ENCODE data around the gene MCRIP1.

The MCRIP1 gene

DNA sequence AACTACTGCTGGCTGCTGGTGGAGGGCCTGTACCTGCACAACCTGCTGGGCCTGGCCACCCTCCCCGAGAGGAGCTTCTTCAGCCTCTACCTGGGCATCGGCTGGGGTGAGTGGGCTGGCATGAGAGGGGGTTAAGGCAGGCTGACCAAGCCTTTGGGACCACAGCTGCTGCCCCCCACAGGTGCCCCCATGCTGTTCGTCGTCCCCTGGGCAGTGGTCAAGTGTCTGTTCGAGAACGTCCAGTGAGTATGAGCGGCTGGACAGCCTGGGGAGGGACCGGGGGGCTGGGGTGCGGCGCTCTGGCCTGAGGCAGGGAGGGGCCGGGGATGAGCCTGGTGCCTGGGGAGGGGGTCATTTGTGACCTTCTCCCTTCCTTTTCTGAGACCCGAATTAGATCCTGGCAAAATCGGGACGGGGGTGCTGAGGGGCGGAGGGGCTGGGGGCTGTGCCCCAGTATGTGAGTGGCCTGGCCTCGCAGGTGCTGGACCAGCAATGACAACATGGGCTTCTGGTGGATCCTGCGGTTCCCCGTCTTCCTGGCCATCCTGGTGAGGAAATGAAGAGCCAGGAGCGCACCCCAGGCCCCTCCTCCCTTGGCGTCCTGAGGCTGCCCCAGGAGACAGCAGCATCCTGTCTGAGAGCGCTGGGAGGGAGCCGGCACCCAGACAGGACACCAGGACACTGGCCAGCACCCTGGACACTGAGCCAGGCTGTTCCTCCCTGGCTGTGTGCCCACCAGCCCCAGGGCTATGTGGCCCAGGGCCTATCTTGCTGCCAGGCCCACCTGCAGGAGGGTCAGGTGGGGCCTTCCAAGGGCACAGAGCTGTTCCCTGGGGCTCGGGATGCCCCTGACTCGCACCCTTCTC lies 21.2 kb downstream of the MCRIP1 start:
- H3K36me3 ChIP-seq (ENCODE audit: low read length): no peaks in the 10 kb centered on the region
- H3K79me2 ChIP-seq (ENCODE audit: insufficient read depth, low read length): no peaks in the 10 kb centered on the region
- H3K4me3 ChIP-seq (ENCODE audit: insufficient read depth, low read length, poor library complexity, severe bottlenecking): no peak overlapping the region
- H3K27ac ChIP-seq (ENCODE audit: low read depth, low read length): no peak overlapping the region
- no peak overlapping the region for H3K9ac ChIP-seq (ENCODE audit: low read length)
- TF ChIP-seq, protein P1, sequence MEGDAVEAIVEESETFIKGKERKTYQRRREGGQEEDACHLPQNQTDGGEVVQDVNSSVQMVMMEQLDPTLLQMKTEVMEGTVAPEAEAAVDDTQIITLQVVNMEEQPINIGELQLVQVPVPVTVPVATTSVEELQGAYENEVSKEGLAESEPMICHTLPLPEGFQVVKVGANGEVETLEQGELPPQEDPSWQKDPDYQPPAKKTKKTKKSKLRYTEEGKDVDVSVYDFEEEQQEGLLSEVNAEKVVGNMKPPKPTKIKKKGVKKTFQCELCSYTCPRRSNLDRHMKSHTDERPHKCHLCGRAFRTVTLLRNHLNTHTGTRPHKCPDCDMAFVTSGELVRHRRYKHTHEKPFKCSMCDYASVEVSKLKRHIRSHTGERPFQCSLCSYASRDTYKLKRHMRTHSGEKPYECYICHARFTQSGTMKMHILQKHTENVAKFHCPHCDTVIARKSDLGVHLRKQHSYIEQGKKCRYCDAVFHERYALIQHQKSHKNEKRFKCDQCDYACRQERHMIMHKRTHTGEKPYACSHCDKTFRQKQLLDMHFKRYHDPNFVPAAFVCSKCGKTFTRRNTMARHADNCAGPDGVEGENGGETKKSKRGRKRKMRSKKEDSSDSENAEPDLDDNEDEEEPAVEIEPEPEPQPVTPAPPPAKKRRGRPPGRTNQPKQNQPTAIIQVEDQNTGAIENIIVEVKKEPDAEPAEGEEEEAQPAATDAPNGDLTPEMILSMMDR (IDR thresholded peaks at IDR 0.05; ENCODE audit: insufficient read depth, low read length, poor library complexity, severe bottlenecking): no peak
- TF ChIP-seq EZH2phosphoT487 (conservative IDR thresholded peaks at IDR 0.05; ENCODE audit: low read length): no peak
- H3K9me2 ChIP-seq (replicated peaks; ENCODE audit: insufficient read depth, low read length): no peaks in the 10 kb centered on the region
- H4K20me1 ChIP-seq (ENCODE audit: low read depth, low read length): no peaks in the 10 kb centered on the region
- no peak overlapping the region for H2AFZ ChIP-seq (ENCODE audit: low read depth, low read length, severe bottlenecking)
- no peaks in the 10 kb centered on the region for H3K9me3 ChIP-seq (ENCODE audit: insufficient read depth, low read length)
- H3K27me3 ChIP-seq (ENCODE audit: low read length): no peaks in the 10 kb centered on the region
- H3K4me2 ChIP-seq (ENCODE audit: low read depth, low read length, poor library complexity, severe bottlenecking): no peak overlapping the region
- no peaks in the 10 kb centered on the region for H3F3A ChIP-seq (ENCODE audit: insufficient read depth)

DNA sequence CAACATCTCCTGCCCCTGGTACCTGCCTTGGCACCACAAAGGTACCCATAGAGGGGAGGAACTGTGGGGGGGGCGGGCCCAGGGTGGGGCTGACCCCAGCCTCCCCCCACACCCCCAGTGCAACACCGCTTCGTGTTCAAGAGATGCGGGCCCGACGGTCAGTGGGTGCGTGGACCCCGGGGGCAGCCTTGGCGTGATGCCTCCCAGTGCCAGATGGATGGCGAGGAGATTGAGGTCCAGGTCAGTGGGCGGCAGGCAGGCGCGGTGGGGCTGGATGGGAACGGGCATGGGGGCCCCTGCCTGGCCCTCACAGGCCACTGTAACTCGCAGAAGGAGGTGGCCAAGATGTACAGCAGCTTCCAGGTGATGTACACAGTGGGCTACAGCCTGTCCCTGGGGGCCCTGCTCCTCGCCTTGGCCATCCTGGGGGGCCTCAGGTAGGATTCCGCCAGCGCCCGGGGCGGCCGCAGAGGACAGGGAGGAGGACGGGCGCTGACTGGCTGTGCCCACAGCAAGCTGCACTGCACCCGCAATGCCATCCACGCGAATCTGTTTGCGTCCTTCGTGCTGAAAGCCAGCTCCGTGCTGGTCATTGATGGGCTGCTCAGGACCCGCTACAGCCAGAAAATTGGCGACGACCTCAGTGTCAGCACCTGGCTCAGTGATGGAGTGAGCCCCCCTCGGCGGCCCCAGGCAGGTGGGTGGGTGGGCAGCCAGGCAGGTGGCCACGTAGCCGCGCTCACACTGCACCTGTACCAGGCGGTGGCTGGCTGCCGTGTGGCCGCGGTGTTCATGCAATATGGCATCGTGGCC lies 22.0 kb downstream of the MCRIP1 start:
- Histone ChIP-seq H3F3A (ENCODE audit: insufficient read depth) (no peaks in the 10 kb centered on the region), H3K9me2 (replicated peaks; ENCODE audit: insufficient read depth, low read length) (no peaks in the 10 kb centered on the region), H3K9me3 (ENCODE audit: insufficient read depth, low read length) (no peaks in the 10 kb centered on the region), H3K36me3 (ENCODE audit: low read length) (no peaks in the 10 kb centered on the region), H3K9ac (ENCODE audit: low read length) (no peak overlapping the region), H3K4me3 (ENCODE audit: insufficient read depth, low read length, poor library complexity, severe bottlenecking) (no peak overlapping the region), H3K27me3 (ENCODE audit: low read length) (no peaks in the 10 kb centered on the region), H3K4me2 (ENCODE audit: low read depth, low read length, poor library complexity, severe bottlenecking) (no peak overlapping the region), H3K27ac (ENCODE audit: low read depth, low read length) (no peak overlapping the region), H3K79me2 (ENCODE audit: insufficient read depth, low read length) (no peaks in the 10 kb centered on the region), H4K20me1 (ENCODE audit: low read depth, low read length) (no peaks in the 10 kb centered on the region), H2AFZ (ENCODE audit: low read depth, low read length, severe bottlenecking) (no peak overlapping the region)
- TF ChIP-seq, protein P1 (IDR thresholded peaks at IDR 0.05; ENCODE audit: insufficient read depth, low read length, poor library complexity, severe bottlenecking): no peak
- TF ChIP-seq EZH2phosphoT487 (conservative IDR thresholded peaks at IDR 0.05; ENCODE audit: low read length): no peak

DNA sequence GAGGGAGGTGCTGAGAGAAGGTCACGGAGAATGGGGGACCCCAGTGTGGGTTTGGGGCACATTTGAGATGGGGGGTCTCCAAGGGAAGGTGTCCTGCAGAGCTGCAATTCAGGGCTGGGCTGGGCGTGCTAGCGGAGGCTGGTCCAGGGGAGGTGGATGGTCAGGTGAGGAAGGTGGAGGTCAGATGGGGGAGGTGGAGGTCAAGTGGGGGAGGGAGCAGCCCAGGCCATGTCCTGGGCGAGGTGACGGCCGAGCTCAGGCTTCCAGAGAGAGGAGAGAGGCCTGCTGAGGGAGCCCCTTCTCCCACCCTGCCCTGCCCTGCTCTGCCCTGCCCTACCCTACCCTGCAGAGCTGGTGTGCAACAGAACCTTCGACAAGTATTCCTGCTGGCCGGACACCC lies 22.6 kb downstream of the MCRIP1 start:
- no peak overlapping the region for H3K27ac ChIP-seq (ENCODE audit: low read depth, low read length)
- no peaks in the 10 kb centered on the region for H3K36me3 ChIP-seq (ENCODE audit: low read length)
- no peaks in the 10 kb centered on the region for H3K9me2 ChIP-seq (replicated peaks; ENCODE audit: insufficient read depth, low read length)
- no peaks in the 10 kb centered on the region for H3F3A ChIP-seq (ENCODE audit: insufficient read depth)
- H2AFZ ChIP-seq (ENCODE audit: low read depth, low read length, severe bottlenecking): no peak overlapping the region
- no peaks in the 10 kb centered on the region for H3K9me3 ChIP-seq (ENCODE audit: insufficient read depth, low read length)
- no peaks in the 10 kb centered on the region for H3K79me2 ChIP-seq (ENCODE audit: insufficient read depth, low read length)
- H3K4me3 ChIP-seq (ENCODE audit: insufficient read depth, low read length, poor library complexity, severe bottlenecking): no peak overlapping the region
- no peak overlapping the region for H3K4me2 ChIP-seq (ENCODE audit: low read depth, low read length, poor library complexity, severe bottlenecking)
- no peaks in the 10 kb centered on the region for H3K27me3 ChIP-seq (ENCODE audit: low read length)
- H3K9ac ChIP-seq (ENCODE audit: low read length): no peak overlapping the region
- TF ChIP-seq, protein P1 (IDR thresholded peaks at IDR 0.05; ENCODE audit: insufficient read depth, low read length, poor library complexity, severe bottlenecking): no peak
- TF ChIP-seq EZH2phosphoT487 (conservative IDR thresholded peaks at IDR 0.05; ENCODE audit: low read length): no peak
- no peaks in the 10 kb centered on the region for H4K20me1 ChIP-seq (ENCODE audit: low read depth, low read length)

Data from SU-DHL-6 (cell line).